ENCODE data around the gene PEX13. TPM values are rescaled to one million over a fixed set of nuclear protein-coding genes. Genes with fewer than 3 reads are reported as not detected.
"Not testable (repeated sequence)": the region's sequence is repeated elsewhere in the genome, so short reads cannot be mapped to it uniquely, and the experiment has no call there.

The PEX13 gene
- polyA plus RNA-seq, 2 donors = 8.3 to 10.7 TPM

DNA sequence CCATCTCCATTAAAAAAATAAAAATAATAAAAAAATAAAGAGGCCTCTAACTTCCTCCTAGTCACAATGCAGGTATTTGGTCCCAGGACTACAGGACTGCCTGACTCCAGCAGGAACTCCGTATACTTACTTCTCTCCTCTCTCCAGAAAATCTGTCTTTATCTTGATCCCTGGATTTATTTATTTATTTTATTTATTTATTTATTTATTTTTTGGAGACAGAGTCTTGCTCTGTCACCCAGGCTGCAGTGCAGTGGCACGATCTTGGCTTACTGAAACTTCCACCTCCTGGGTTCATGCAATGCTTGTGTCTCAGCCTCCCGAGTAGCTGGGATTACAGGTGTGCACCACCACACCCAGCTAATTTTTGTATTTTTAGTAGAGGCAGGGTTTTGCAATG lies 35.5 kb upstream of the PEX13 start:
- not testable (repeated sequence) for H3K27ac ChIP-seq (ENCODE audit: low read depth in 2 of 2, low read length in 1 of 2); H3K27me3 ChIP-seq (ENCODE audit: control insufficient read depth in 1 of 2, insufficient read depth in 2 of 2, low read length in 2 of 2); H3K4me3 ChIP-seq (ENCODE audit: low read depth in 1 of 2, low read length in 2 of 2); H3K4me1 ChIP-seq (ENCODE audit: control insufficient read depth in 2 of 2, insufficient read depth in 2 of 2, low read length in 1 of 2); H3K36me3 ChIP-seq (ENCODE audit: control insufficient read depth in 2 of 2, insufficient read depth in 2 of 2, low read length in 1 of 2); H3K9me3 ChIP-seq (ENCODE audit: control insufficient read depth in 2 of 2, insufficient read depth in 1 of 2, low read depth in 1 of 2, low read length in 1 of 2)
- WGBS, 2 donors = 95 to 97% methylated on average over 3 of the region's 3 CpGs

DNA sequence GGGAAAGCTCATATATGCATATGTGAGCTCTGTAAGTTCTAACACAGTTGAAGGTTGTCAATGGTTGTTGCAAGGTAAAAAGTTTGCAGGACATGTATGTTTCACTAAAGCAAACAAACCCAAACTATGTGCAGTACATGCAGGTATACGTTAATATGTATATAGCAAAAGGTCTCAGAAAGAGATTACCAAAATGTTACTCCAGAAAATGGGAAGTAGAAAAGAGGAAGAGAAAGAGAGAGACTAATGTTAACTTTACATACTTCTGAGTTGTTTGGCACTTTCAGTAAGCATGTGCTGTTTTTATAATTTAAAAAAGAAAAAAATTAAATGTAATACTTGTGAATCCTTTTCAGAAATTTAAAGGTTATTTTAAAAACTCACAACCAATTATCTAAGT lies 32.8 kb upstream of the PEX13 start:
- no peaks in the 10 kb centered on the region for H3K36me3 ChIP-seq (ENCODE audit: control insufficient read depth in 2 of 2, insufficient read depth in 2 of 2, low read length in 1 of 2)
- WGBS, 2 donors = 73 to 80% methylated on average over 1 of the region's 1 CpG

DNA sequence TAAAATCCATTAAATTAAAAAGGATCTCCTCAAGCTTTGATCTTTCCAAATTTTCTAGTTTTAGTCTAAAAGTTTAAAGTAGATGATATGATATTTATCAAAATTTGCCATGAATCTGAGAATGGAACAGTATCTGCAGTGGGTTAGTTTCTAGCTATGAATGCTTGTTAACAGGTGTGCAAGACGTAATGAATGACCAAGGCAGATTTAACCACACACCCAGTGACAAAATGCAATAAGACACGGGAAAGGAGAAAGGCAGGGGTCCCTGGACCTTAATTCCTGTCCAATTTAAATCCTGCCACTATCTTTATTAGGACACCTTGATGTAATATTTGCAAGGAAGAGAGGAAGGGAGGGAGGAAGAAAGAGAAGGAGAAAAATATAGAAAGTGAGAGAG lies 30.5 kb upstream of the PEX13 start:
- Histone ChIP-seq H3K4me1 (ENCODE audit: control insufficient read depth in 2 of 2, insufficient read depth in 2 of 2, low read length in 1 of 2) (no peaks in the 10 kb centered on the region), H3K36me3 (ENCODE audit: control insufficient read depth in 2 of 2, insufficient read depth in 2 of 2, low read length in 1 of 2) (no peaks in the 10 kb centered on the region), H3K9me3 (ENCODE audit: control insufficient read depth in 2 of 2, insufficient read depth in 1 of 2, low read depth in 1 of 2, low read length in 1 of 2) (no peaks in the 10 kb centered on the region), H3K4me3 (ENCODE audit: low read depth in 1 of 2, low read length in 2 of 2) (no peak overlapping the region), H3K27ac (ENCODE audit: low read depth in 2 of 2, low read length in 1 of 2) (no peak overlapping the region), H3K27me3 (ENCODE audit: control insufficient read depth in 1 of 2, insufficient read depth in 2 of 2, low read length in 2 of 2) (no peaks in the 10 kb centered on the region)
- WGBS, 2 donors = 79 to 87% methylated on average over 2 of the region's 2 CpGs

More for the DNA sequence above, 32.8 kb upstream of the PEX13 start:
- no peak overlapping the region for H3K4me3 ChIP-seq (ENCODE audit: low read depth in 1 of 2, low read length in 2 of 2)
- no peaks in the 10 kb centered on the region for H3K27me3 ChIP-seq (ENCODE audit: control insufficient read depth in 1 of 2, insufficient read depth in 2 of 2, low read length in 2 of 2)
- no peaks in the 10 kb centered on the region for H3K4me1 ChIP-seq (ENCODE audit: control insufficient read depth in 2 of 2, insufficient read depth in 2 of 2, low read length in 1 of 2)
- H3K9me3 ChIP-seq (ENCODE audit: control insufficient read depth in 2 of 2, insufficient read depth in 1 of 2, low read depth in 1 of 2, low read length in 1 of 2) = no peaks in the 10 kb centered on the region
- H3K27ac ChIP-seq (ENCODE audit: low read depth in 2 of 2, low read length in 1 of 2) = no peak overlapping the region

DNA sequence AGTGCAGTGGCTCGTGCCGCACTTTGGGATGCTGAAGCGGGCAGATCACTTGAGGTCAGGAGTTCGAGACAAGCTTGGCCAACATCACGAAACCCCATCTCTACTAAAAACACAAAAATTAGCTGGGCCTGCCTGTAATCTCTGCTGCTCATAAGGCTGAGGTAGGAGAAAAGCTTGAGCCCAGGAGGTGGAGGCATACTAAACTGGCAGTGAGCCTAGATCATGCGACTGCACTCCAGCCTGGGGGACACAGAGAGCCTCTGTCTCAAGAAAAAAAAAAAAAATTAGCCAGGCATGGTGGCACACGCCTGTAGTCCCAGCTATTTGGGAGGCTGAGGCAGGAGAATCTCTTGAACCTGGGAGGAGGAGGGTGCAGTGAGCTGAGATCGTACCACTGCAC lies 29.9 kb upstream of the PEX13 start:
- H3K9me3 ChIP-seq (ENCODE audit: control insufficient read depth in 2 of 2, insufficient read depth in 1 of 2, low read depth in 1 of 2, low read length in 1 of 2); H3K4me1 ChIP-seq (ENCODE audit: control insufficient read depth in 2 of 2, insufficient read depth in 2 of 2, low read length in 1 of 2); H3K36me3 ChIP-seq (ENCODE audit: control insufficient read depth in 2 of 2, insufficient read depth in 2 of 2, low read length in 1 of 2); H3K27me3 ChIP-seq (ENCODE audit: control insufficient read depth in 1 of 2, insufficient read depth in 2 of 2, low read length in 2 of 2); H3K4me3 ChIP-seq (ENCODE audit: low read depth in 1 of 2, low read length in 2 of 2); H3K27ac ChIP-seq (ENCODE audit: low read depth in 2 of 2, low read length in 1 of 2): not testable (repeated sequence)
- WGBS, 2 donors = 92 to 93% methylated on average over 8 of the region's 8 CpGs

DNA sequence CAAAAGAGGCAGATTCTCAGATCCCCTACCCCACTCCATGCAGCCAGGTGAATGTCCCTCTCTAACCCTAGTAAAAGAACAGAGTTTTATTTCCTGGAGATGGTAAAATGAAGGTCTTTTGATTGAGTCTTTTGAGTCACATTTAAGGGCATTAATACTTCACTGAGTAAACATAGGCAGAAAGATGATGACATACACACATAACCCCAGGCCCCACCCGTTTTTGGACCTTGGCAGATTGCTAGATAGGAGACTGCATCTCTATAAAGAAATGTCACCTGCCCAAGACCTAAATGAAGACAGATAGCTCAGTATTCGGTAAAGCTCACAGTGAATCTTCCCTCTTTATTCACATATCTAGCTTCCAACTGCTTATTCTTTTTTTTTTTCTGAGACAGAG lies 28.3 kb upstream of the PEX13 start:
- 55 to 66% methylated on average over 2 of the region's 2 CpGs for WGBS, 2 donors
- Histone ChIP-seq H3K27ac (ENCODE audit: low read depth in 2 of 2, low read length in 1 of 2) (no peak overlapping the region), H3K9me3 (ENCODE audit: control insufficient read depth in 2 of 2, insufficient read depth in 1 of 2, low read depth in 1 of 2, low read length in 1 of 2) (no peaks in the 10 kb centered on the region), H3K4me1 (ENCODE audit: control insufficient read depth in 2 of 2, insufficient read depth in 2 of 2, low read length in 1 of 2) (no peaks in the 10 kb centered on the region), H3K27me3 (ENCODE audit: control insufficient read depth in 1 of 2, insufficient read depth in 2 of 2, low read length in 2 of 2) (no peaks in the 10 kb centered on the region), H3K36me3 (ENCODE audit: control insufficient read depth in 2 of 2, insufficient read depth in 2 of 2, low read length in 1 of 2) (no peaks in the 10 kb centered on the region), H3K4me3 (ENCODE audit: low read depth in 1 of 2, low read length in 2 of 2) (no peak overlapping the region)

DNA sequence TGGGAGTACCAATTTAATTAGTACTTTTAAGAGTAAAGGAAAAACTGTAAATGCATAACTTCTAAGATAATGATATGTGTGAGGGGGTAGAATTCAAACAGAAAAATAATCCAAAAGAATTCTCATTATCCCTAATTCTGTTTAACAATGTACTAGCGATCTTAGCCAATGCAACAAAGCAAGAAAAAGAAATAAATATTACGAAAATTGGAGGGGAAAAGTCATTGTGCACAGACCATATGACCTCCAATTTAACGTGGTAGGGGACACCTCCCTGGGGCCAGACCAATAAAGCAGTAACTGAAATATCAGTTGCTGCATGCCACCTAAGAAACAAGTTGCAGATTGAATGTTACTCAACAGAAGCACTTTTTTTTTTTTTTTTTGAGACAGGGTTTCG lies 25.9 kb upstream of the PEX13 start:
- H3K27ac ChIP-seq (ENCODE audit: low read depth in 2 of 2, low read length in 1 of 2) = no peak overlapping the region
- 95% methylated on average over 4 of the region's 4 CpGs for WGBS, 2 donors
- no peaks in the 10 kb centered on the region for H3K4me1 ChIP-seq (ENCODE audit: control insufficient read depth in 2 of 2, insufficient read depth in 2 of 2, low read length in 1 of 2)
- H3K9me3 ChIP-seq (ENCODE audit: control insufficient read depth in 2 of 2, insufficient read depth in 1 of 2, low read depth in 1 of 2, low read length in 1 of 2) = no peaks in the 10 kb centered on the region
- H3K36me3 ChIP-seq (ENCODE audit: control insufficient read depth in 2 of 2, insufficient read depth in 2 of 2, low read length in 1 of 2) = no peaks in the 10 kb centered on the region
- no peaks in the 10 kb centered on the region for H3K27me3 ChIP-seq (ENCODE audit: control insufficient read depth in 1 of 2, insufficient read depth in 2 of 2, low read length in 2 of 2)
- no peak overlapping the region for H3K4me3 ChIP-seq (ENCODE audit: low read depth in 1 of 2, low read length in 2 of 2)

DNA sequence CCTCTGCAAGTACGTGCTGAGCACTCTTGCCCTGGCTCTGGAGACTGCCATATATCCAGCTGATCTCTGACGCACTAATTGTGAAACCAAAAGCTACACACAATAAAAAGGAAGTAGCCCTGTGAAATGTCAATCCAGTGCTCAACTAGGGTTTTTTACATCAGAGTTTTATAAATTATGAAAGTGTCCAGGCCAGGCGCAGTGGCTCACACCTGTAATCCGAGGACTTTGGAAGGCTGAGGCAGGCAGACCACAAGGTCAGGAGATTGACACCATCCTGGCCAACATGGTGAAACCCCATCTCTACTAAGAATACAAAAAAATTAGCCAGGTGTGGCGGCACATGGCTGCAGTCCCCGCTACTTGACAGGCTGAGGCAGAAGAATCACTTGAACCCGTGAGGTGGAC lies 24.5 kb upstream of the PEX13 start:
- H3K27me3 ChIP-seq (ENCODE audit: control insufficient read depth in 1 of 2, insufficient read depth in 2 of 2, low read length in 2 of 2) = no peaks in the 10 kb centered on the region
- no peaks in the 10 kb centered on the region for H3K36me3 ChIP-seq (ENCODE audit: control insufficient read depth in 2 of 2, insufficient read depth in 2 of 2, low read length in 1 of 2)
- no peak overlapping the region for H3K4me3 ChIP-seq (ENCODE audit: low read depth in 1 of 2, low read length in 2 of 2)
- 84 to 87% methylated on average over 7 of the region's 7 CpGs for WGBS, 2 donors
- H3K4me1 ChIP-seq (ENCODE audit: control insufficient read depth in 2 of 2, insufficient read depth in 2 of 2, low read length in 1 of 2) = no peaks in the 10 kb centered on the region
- H3K9me3 ChIP-seq (ENCODE audit: control insufficient read depth in 2 of 2, insufficient read depth in 1 of 2, low read depth in 1 of 2, low read length in 1 of 2) = no peaks in the 10 kb centered on the region
- no peak overlapping the region for H3K27ac ChIP-seq (ENCODE audit: low read depth in 2 of 2, low read length in 1 of 2)

DNA sequence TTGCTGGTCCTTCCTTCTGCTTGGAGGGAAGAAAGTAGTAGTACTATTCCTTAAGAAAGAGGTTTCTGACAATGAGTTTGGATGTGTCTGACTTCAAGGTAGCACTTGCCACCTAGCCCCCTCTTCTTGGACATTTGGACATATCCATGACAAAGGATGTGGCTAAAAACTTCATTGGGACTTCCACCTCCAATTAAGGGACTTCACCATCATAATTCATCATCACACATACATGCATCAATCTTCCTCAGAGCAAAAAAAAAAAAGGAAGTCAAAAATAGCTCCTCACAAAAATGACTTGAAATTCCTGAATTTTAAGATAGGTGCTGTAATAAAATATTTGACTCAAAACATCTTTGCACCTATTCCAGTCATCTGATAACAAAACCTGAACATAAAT lies 23.4 kb upstream of the PEX13 start:
- no peaks in the 10 kb centered on the region for H3K4me1 ChIP-seq (ENCODE audit: control insufficient read depth in 2 of 2, insufficient read depth in 2 of 2, low read length in 1 of 2)
- no peaks in the 10 kb centered on the region for H3K36me3 ChIP-seq (ENCODE audit: control insufficient read depth in 2 of 2, insufficient read depth in 2 of 2, low read length in 1 of 2)
- H3K27me3 ChIP-seq (ENCODE audit: control insufficient read depth in 1 of 2, insufficient read depth in 2 of 2, low read length in 2 of 2) = no peaks in the 10 kb centered on the region

DNA sequence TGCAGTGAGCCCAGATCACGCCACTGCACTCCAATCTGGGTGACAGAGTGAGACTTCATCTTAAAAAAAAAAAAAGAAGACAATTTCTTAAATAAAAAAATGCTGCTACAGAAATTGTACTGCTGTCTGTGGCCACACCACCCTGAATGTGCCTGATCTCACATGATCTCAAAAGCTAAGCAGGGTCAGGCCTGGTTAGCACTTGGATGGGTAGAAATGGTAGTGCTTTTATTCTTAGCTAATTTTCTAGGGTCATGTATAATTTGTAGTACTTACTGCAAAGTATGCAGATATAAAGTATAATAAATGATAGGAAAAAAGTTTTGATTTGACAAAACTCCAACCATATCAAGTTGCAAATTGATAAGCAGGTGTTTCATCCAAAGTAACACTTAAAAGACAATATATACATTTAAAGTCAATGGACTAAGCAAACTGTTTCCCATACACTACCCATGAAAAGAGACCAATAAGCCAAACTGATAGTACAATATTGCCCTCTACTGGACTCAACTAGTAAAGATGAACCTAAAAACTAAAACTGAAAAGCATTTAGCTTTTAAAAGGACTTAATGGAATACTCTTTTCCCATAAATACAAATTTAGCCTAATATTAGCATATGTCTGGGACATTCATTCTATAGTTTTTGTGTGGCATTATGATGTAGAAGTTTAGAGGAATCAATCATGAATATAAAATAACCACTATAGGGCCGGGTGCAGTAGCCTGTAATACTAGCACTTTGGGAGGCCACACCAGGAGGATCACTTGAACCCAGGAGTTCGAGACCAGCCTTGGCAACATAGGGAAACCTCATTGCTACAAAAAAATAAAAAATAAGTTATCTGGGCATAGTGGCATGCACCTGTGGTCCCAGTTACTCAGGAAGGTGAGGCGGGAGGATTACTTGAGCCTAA lies 18.6 kb upstream of the PEX13 start:
- H3K27ac ChIP-seq (ENCODE audit: low read depth in 2 of 2, low read length in 1 of 2) = no peak overlapping the region
- WGBS, 2 donors = 85 to 87% methylated on average over 4 of the region's 4 CpGs
- H3K27me3 ChIP-seq (ENCODE audit: control insufficient read depth in 1 of 2, insufficient read depth in 2 of 2, low read length in 2 of 2) = no peaks in the 10 kb centered on the region
- H3K9me3 ChIP-seq (ENCODE audit: control insufficient read depth in 2 of 2, insufficient read depth in 1 of 2, low read depth in 1 of 2, low read length in 1 of 2) = no peaks in the 10 kb centered on the region
- H3K36me3 ChIP-seq (ENCODE audit: control insufficient read depth in 2 of 2, insufficient read depth in 2 of 2, low read length in 1 of 2) = no peaks in the 10 kb centered on the region
- no peak overlapping the region for H3K4me3 ChIP-seq (ENCODE audit: low read depth in 1 of 2, low read length in 2 of 2)
- no peaks in the 10 kb centered on the region for H3K4me1 ChIP-seq (ENCODE audit: control insufficient read depth in 2 of 2, insufficient read depth in 2 of 2, low read length in 1 of 2)

More for the DNA sequence above, 23.4 kb upstream of the PEX13 start:
- no peak overlapping the region for H3K4me3 ChIP-seq (ENCODE audit: low read depth in 1 of 2, low read length in 2 of 2)
- no peaks in the 10 kb centered on the region for H3K9me3 ChIP-seq (ENCODE audit: control insufficient read depth in 2 of 2, insufficient read depth in 1 of 2, low read depth in 1 of 2, low read length in 1 of 2)
- H3K27ac ChIP-seq (ENCODE audit: low read depth in 2 of 2, low read length in 1 of 2) = no peak overlapping the region

DNA sequence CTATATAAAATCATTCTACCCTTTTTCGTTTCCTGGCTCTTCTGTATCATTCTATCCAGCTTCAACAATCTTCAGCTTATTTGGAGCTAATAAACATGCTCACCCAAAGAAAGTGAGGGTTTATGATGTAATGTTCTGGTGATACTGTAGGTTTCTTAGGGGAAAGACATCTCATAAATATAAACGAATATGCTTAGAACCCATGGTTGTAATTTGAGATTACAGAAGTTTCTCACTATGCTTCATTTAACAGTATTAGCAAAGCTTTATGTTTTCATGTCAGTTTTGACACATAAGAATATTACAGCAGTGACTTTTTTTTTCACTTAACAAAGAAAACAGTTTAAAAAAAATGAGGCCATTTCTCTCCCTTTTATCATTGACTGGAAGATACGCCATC lies 11.8 kb upstream of the PEX13 start:
- H3K27me3 ChIP-seq (ENCODE audit: control insufficient read depth in 1 of 2, insufficient read depth in 2 of 2, low read length in 2 of 2) = no peaks in the 10 kb centered on the region

More for the DNA sequence above, 11.8 kb upstream of the PEX13 start:
- H3K4me1 ChIP-seq (ENCODE audit: control insufficient read depth in 2 of 2, insufficient read depth in 2 of 2, low read length in 1 of 2) = no peaks in the 10 kb centered on the region
- no peak overlapping the region for H3K27ac ChIP-seq (ENCODE audit: low read depth in 2 of 2, low read length in 1 of 2)
- WGBS, 2 donors = 88 to 91% methylated on average over 3 of the region's 3 CpGs
- no peaks in the 10 kb centered on the region for H3K36me3 ChIP-seq (ENCODE audit: control insufficient read depth in 2 of 2, insufficient read depth in 2 of 2, low read length in 1 of 2)
- H3K4me3 ChIP-seq (ENCODE audit: low read depth in 1 of 2, low read length in 2 of 2) = no peak overlapping the region
- H3K9me3 ChIP-seq (ENCODE audit: control insufficient read depth in 2 of 2, insufficient read depth in 1 of 2, low read depth in 1 of 2, low read length in 1 of 2) = no peaks in the 10 kb centered on the region

All from esophagus (tissue), 2 donors.